NT2/D1 (cell line): ENCODE measurements around the gene CPE.

ENCODE experiments used
- YY1 ChIP-seq: IDR thresholded peaks from 2 replicates; pipeline ENCODE4 v1.6.1; 2011; ENCODE audit not compliant: insufficient read length, insufficient read depth
- ZNF274 ChIP-seq: IDR thresholded peaks from 2 replicates; pipeline ENCODE4 v1.6.1; 2011; ENCODE audit warnings: mild to moderate bottlenecking, low read depth, low read length

DNA sequence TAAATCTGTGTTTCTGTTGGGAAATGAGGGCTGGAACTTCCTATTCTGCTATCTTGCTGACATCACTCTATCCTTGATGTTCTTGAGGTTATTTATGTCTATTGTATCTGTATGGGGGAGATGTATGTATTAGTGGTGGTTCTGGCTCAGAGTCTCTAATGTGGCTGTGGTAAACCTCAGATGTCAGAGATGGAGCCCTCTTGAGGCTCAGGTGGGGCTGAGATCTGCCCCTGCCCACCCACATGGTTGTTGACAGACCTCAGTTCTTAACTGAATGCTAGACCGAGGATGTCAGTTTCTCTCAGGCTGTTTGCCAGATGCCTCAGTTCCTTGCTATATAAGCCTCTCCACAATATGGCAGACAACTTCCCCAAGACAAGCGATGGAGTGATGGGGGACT lies 3.3 kb upstream of the CPE start:
- no peak for TF ChIP-seq YY1
- no peak for TF ChIP-seq ZNF274
